ENCODE results near the gene KIF1B.
A peak's percentile ranks its signal among the peaks of the same experiment; 100 is the strongest.
"Not testable (repeated sequence)": the region's sequence is repeated elsewhere in the genome, so short reads cannot be mapped to it uniquely, and the experiment has no call there.

The KIF1B gene

DNA sequence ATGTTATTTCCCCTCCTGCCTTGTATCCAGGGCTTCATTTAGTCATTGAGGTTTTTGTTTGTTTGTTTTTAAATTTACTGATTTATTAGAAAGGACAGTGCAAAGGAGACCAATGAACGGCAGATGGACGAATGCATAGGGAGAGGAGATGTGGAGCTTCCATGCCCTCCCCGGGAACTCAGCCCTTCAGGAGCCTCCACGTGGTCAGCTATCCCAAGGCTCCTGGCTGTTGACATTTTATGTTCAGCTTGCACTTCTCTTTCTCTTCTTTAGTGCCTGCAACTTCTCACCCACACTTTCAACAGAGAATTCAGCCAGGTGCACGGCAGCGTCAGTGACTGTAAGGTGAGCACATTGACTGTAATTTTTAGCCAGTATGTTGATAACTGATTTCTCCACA is 157.8 kb downstream of the KIF1B start:
- no peaks in the 10 kb centered on the region for H3K27me3 ChIP-seq (replicated peaks in 2 of 5; ENCODE audit: control insufficient read depth in 4 of 5, insufficient read depth in 5 of 5, low read length in 4 of 5)
- H3K36me3 ChIP-seq (ENCODE audit: control insufficient read depth in 4 of 4, insufficient read depth in 4 of 4, low read length in 3 of 4), result peaks cover 4 to 27% (median 18%) of the 10 kb centered on the region in 4 experiments
- ChIA-PET POLR2A (no interaction called here), CTCF (interaction anchor here (1.7 to 2.4 kb wide), 3 partner anchors 10 to 126 kb away, joined by 5 to 7 read pairs (median 6); no protein-coding TSS in a partner anchor)
- no peaks in the 10 kb centered on the region for H3K9me3 ChIP-seq (ENCODE audit: control extremely low read depth in 1 of 5, control insufficient read depth in 4 of 5, insufficient read depth in 2 of 5, low read depth in 1 of 5, low read length in 4 of 5)
- H3K4me3 ChIP-seq (ENCODE audit: control insufficient read depth in 1 of 7, extremely low read depth in 1 of 7, insufficient read depth in 4 of 7, low read depth in 2 of 7, low read length in 6 of 7), result no peak overlapping the region
- no peak overlapping the region for H3K27ac ChIP-seq (ENCODE audit: insufficient read depth in 1 of 2, low read depth in 1 of 2, low read length in 2 of 2, poor library complexity in 1 of 2, severe bottlenecking in 2 of 2)
- peaks cover 0 to 5% (median 0%) of the 10 kb centered on the region in 4 experiments for H3K4me1 ChIP-seq (ENCODE audit: control extremely low read depth in 1 of 4, control insufficient read depth in 4 of 4, insufficient read depth in 4 of 4, low read length in 3 of 4)
- 100% methylated on average over 4 of the region's 6 CpGs for WGBS (ENCODE audit: insufficient coverage)
- no peak for DNase-seq

DNA sequence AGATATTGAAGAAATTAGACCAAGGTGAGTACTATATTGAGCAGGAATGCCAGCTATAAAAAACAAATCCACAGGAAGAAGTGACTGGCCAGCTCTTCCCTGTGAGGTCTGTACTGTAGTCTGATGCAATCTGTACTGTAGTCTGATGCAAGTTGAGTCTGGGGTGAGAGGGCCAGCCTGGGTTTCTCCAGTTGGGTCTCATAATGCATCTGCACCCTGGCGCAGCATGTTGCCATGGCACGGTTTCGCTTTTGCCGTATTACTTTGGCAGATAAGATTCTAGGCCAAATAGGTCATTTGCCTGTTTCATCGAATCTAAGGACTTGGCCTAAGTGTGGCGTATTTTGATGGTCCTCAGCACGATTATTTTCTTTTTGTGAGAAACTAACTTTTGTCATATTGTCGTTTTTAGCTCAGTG is 164.1 kb downstream of the KIF1B start:
- H3K27ac ChIP-seq (ENCODE audit: insufficient read depth in 1 of 2, low read depth in 1 of 2, low read length in 2 of 2, poor library complexity in 1 of 2, severe bottlenecking in 2 of 2), result no peak overlapping the region
- H3K27me3 ChIP-seq (replicated peaks in 2 of 5; ENCODE audit: control insufficient read depth in 4 of 5, insufficient read depth in 5 of 5, low read length in 4 of 5), result no peaks in the 10 kb centered on the region
- CTCF ChIA-PET, result interaction anchor here (0.8 to 2.5 kb wide), 11 partner anchors 9 to 165 kb away, joined by 3 to 13 read pairs (median 3); partner anchors contain the start of gene CENPS
- no peak overlapping the region for H3K4me3 ChIP-seq (ENCODE audit: control insufficient read depth in 1 of 7, extremely low read depth in 1 of 7, insufficient read depth in 4 of 7, low read depth in 2 of 7, low read length in 6 of 7)
- no peak for DNase-seq
- WGBS (ENCODE audit: insufficient coverage), result 97% methylated on average over 8 of the region's 8 CpGs
- peaks cover 0 to 8% (median 0%) of the 10 kb centered on the region in 4 experiments for H3K4me1 ChIP-seq (ENCODE audit: control extremely low read depth in 1 of 4, control insufficient read depth in 4 of 4, insufficient read depth in 4 of 4, low read length in 3 of 4)
- no peaks in the 10 kb centered on the region for H3K9me3 ChIP-seq (ENCODE audit: control extremely low read depth in 1 of 5, control insufficient read depth in 4 of 5, insufficient read depth in 2 of 5, low read depth in 1 of 5, low read length in 4 of 5)
- POLR2A ChIA-PET, result interaction anchor here (1.0 kb wide), 1 partner anchor 9 kb away, joined by 3 read pairs; no protein-coding TSS in a partner anchor
- peaks cover 5 to 47% (median 34%) of the 10 kb centered on the region in 4 experiments for H3K36me3 ChIP-seq (ENCODE audit: control insufficient read depth in 4 of 4, insufficient read depth in 4 of 4, low read length in 3 of 4)

DNA sequence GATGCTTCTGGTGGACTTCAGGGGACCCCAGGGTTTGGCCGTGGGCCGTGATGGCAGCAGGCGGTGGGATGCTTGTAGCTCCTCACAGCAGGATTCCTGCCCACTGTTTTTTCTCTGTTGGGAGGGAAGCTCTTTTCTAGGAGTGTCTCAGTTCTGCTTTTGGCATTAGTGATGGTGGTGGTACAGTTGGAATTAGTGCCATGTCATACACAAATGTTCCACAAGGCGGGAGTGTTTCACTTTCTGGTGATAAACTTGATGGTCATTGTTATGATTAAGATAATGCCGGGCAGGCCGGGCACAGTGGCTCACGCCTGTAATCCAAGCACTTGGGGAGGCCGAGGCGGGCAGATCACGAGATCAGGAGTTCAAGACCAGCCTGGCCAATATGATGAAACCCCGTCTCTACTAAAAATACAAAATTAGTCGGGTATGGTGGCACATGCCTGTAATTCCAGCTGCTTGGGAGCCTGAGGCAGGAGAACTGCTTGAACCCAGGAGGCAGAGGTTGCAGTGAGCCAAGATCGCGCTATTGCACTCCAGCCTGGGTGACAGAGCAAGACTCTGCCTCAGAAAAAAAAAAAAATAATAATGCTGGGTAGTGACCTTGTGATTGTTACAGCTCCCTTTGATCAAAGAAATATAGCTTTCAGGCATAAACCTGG is 167.1 kb downstream of the KIF1B start:
- H3K4me1 ChIP-seq (ENCODE audit: control extremely low read depth in 1 of 4, control insufficient read depth in 4 of 4, insufficient read depth in 4 of 4, low read length in 3 of 4); H3K27ac ChIP-seq (ENCODE audit: insufficient read depth in 1 of 2, low read depth in 1 of 2, low read length in 2 of 2, poor library complexity in 1 of 2, severe bottlenecking in 2 of 2); H3K27me3 ChIP-seq (replicated peaks in 2 of 5; ENCODE audit: control insufficient read depth in 4 of 5, insufficient read depth in 5 of 5, low read length in 4 of 5); H3K4me3 ChIP-seq (ENCODE audit: control insufficient read depth in 1 of 7, extremely low read depth in 1 of 7, insufficient read depth in 4 of 7, low read depth in 2 of 7, low read length in 6 of 7); H3K9me3 ChIP-seq (ENCODE audit: control extremely low read depth in 1 of 5, control insufficient read depth in 4 of 5, insufficient read depth in 2 of 5, low read depth in 1 of 5, low read length in 4 of 5): not testable (repeated sequence)
- ChIA-PET POLR2A (interaction anchor here (0.6 to 1.1 kb wide), 2 partner anchors 10 to 516 kb away, joined by 4 to 7 read pairs; no protein-coding TSS in a partner anchor), CTCF (interaction anchor here (0.6 to 2.9 kb wide), 16 partner anchors 8 to 116 kb away, joined by 3 to 32 read pairs (median 4); partner anchors contain the start of genes CENPS and PGD)
- peak; percentile 71 to 87 (median 80) for DNase-seq
- H3K36me3 ChIP-seq (ENCODE audit: control insufficient read depth in 4 of 4, insufficient read depth in 4 of 4, low read length in 3 of 4), result peaks cover 4 to 39% (median 23%) of the 10 kb centered on the region in 4 experiments
- WGBS (ENCODE audit: insufficient coverage), result 32% methylated on average over 11 of the region's 14 CpGs

DNA sequence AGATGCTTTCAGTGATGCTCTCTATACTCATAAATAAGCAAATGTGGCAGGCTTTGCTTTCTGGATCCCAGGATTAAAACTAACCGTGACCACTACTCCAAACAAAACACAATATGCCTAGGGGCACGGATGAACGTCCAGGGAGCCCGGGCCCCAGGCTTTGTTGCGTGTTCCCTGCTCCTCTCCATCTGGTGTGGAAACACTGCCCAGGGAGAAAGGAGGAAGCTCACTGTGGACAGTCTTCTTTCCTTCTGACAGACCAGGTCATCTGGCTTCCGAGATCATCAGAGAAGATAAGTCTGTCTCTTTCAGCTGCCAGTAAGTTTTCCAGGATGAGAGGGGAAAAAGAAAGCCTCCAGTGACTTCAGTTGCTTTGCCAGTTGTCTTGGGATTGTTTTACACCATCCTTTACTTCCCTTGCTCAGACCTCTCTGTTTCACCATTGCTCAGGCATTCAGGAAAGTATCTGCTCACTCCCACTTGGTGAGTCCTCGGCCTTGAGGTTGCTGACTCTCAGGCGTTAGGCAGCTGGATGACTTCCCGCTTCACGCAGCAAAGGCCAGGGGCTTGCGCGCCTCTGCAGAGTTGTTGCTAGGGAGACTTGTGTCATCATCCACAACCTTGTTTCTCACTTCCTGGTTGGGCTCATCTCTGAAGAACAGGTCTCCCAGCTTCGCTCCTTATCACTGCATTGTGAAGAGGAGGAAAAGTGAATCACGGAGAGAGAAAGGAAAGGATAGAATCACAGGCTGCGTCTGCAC is 167.9 kb downstream of the KIF1B start:
- POLR2A ChIA-PET, result interaction anchor here (1.1 kb wide), 1 partner anchor 10 kb away, joined by 7 read pairs; no protein-coding TSS in a partner anchor
- 90% methylated on average over 12 of the region's 15 CpGs for WGBS (ENCODE audit: insufficient coverage)
- no peaks in the 10 kb centered on the region for H3K9me3 ChIP-seq (ENCODE audit: control extremely low read depth in 1 of 5, control insufficient read depth in 4 of 5, insufficient read depth in 2 of 5, low read depth in 1 of 5, low read length in 4 of 5)
- DNase-seq, result peak in 2 of 3 donors; percentile 49 to 53
- H3K4me1 ChIP-seq (ENCODE audit: control extremely low read depth in 1 of 4, control insufficient read depth in 4 of 4, insufficient read depth in 4 of 4, low read length in 3 of 4), result peaks cover 0 to 4% (median 0%) of the 10 kb centered on the region in 4 experiments
- no peaks in the 10 kb centered on the region for H3K27me3 ChIP-seq (replicated peaks in 2 of 5; ENCODE audit: control insufficient read depth in 4 of 5, insufficient read depth in 5 of 5, low read length in 4 of 5)
- H3K27ac ChIP-seq (ENCODE audit: insufficient read depth in 1 of 2, low read depth in 1 of 2, low read length in 2 of 2, poor library complexity in 1 of 2, severe bottlenecking in 2 of 2), result no peak overlapping the region
- peaks cover 4 to 39% (median 23%) of the 10 kb centered on the region in 4 experiments for H3K36me3 ChIP-seq (ENCODE audit: control insufficient read depth in 4 of 4, insufficient read depth in 4 of 4, low read length in 3 of 4)
- H3K4me3 ChIP-seq (ENCODE audit: control insufficient read depth in 1 of 7, extremely low read depth in 1 of 7, insufficient read depth in 4 of 7, low read depth in 2 of 7, low read length in 6 of 7), result no peak overlapping the region
- CTCF ChIA-PET, result interaction anchor here (0.6 to 2.9 kb wide), 11 partner anchors 8 to 116 kb away, joined by 3 to 32 read pairs (median 6); partner anchors contain the start of gene CENPS

DNA sequence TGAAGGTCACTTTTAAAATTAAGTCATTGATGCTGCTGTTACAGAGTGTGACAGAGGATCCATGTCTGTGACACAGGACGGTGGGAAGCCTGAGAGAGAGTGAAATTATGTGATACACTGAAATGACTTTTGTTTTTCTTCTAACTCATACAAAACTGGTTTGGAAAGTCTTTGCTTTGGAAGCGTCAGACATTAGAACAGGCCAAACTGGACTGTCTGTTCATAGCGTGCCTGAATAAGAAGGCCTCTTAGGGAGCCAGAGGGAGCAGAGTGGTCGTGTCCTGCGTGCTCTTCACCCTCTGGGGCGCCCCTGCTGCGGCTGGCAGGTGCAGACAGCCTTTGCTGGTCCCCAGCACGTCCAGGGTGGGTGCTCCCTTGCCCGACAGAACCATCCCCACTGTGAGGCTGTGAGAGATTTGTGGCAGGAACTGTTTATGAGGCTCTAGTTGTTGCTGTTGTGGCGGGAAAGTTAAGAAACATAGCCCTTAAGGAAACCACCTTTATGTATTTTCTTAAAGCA is 168.8 kb downstream of the KIF1B start:
- Histone ChIP-seq H3K27ac (ENCODE audit: insufficient read depth in 1 of 2, low read depth in 1 of 2, low read length in 2 of 2, poor library complexity in 1 of 2, severe bottlenecking in 2 of 2) (no peak overlapping the region), H3K36me3 (ENCODE audit: control insufficient read depth in 4 of 4, insufficient read depth in 4 of 4, low read length in 3 of 4) (peaks cover 4 to 31% (median 21%) of the 10 kb centered on the region in 4 experiments), H3K27me3 (replicated peaks in 2 of 5; ENCODE audit: control insufficient read depth in 4 of 5, insufficient read depth in 5 of 5, low read length in 4 of 5) (no peaks in the 10 kb centered on the region), H3K9me3 (ENCODE audit: control extremely low read depth in 1 of 5, control insufficient read depth in 4 of 5, insufficient read depth in 2 of 5, low read depth in 1 of 5, low read length in 4 of 5) (no peaks in the 10 kb centered on the region), H3K4me1 (ENCODE audit: control extremely low read depth in 1 of 4, control insufficient read depth in 4 of 4, insufficient read depth in 4 of 4, low read length in 3 of 4) (peaks cover 0 to 4% (median 0%) of the 10 kb centered on the region in 4 experiments), H3K4me3 (ENCODE audit: control insufficient read depth in 1 of 7, extremely low read depth in 1 of 7, insufficient read depth in 4 of 7, low read depth in 2 of 7, low read length in 6 of 7) (no peak overlapping the region)
- WGBS (ENCODE audit: insufficient coverage), result 100% methylated on average over 2 of the region's 10 CpGs
- ChIA-PET CTCF (interaction anchor here (0.8 to 3.4 kb wide), 5 partner anchors 15 to 51 kb away, joined by 3 to 32 read pairs (median 9); partner anchors contain the start of gene CENPS), POLR2A (no interaction called here)
- DNase-seq, result no peak

DNA sequence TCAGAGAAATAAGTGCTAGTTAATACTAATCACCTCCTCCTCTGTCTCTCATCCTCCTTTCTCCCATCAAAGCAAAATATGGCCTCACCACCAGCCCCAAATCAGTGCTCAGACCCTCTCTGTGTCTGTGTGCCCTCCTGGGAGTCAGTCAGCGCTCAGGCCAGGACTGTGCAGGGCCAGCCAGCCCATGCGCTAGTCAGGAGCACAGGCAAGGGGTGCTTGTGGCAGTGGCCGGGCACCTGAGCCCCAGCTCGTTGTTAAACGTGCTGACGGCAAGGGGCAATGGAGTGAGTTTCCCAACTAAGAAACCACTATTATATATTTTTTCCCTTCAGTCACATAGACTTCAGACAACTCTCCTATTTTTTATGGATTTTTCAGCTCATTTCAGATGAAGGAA is 169.3 kb downstream of the KIF1B start:
- Histone ChIP-seq H3K4me3 (ENCODE audit: control insufficient read depth in 1 of 7, extremely low read depth in 1 of 7, insufficient read depth in 4 of 7, low read depth in 2 of 7, low read length in 6 of 7) (no peak overlapping the region), H3K27ac (ENCODE audit: insufficient read depth in 1 of 2, low read depth in 1 of 2, low read length in 2 of 2, poor library complexity in 1 of 2, severe bottlenecking in 2 of 2) (no peak overlapping the region), H3K9me3 (ENCODE audit: control extremely low read depth in 1 of 5, control insufficient read depth in 4 of 5, insufficient read depth in 2 of 5, low read depth in 1 of 5, low read length in 4 of 5) (no peaks in the 10 kb centered on the region), H3K36me3 (ENCODE audit: control insufficient read depth in 4 of 4, insufficient read depth in 4 of 4, low read length in 3 of 4) (peaks cover 4 to 26% (median 19%) of the 10 kb centered on the region in 4 experiments), H3K4me1 (ENCODE audit: control extremely low read depth in 1 of 4, control insufficient read depth in 4 of 4, insufficient read depth in 4 of 4, low read length in 3 of 4) (peaks cover 0 to 4% (median 0%) of the 10 kb centered on the region in 4 experiments), H3K27me3 (replicated peaks in 2 of 5; ENCODE audit: control insufficient read depth in 4 of 5, insufficient read depth in 5 of 5, low read length in 4 of 5) (no peaks in the 10 kb centered on the region)
- CTCF ChIA-PET, result interaction anchor here (1.8 to 3.4 kb wide), 3 partner anchors 14 to 50 kb away, joined by 5 to 19 read pairs (median 6); partner anchors contain the start of gene CENPS
- POLR2A ChIA-PET, result no interaction called here
- no peak for DNase-seq
- 96% methylated on average over 6 of the region's 6 CpGs for WGBS (ENCODE audit: insufficient coverage)
